ELF-1 (cell line): Measurements from ENCODE around the gene DCTD.

Experiments
- DNase-seq: peaks from one replicate; pipeline ENCODE4 v3.0.0-alpha.2; 2016; ENCODE audit warnings: low read depth, low spot score

DCTD gene

DNA sequence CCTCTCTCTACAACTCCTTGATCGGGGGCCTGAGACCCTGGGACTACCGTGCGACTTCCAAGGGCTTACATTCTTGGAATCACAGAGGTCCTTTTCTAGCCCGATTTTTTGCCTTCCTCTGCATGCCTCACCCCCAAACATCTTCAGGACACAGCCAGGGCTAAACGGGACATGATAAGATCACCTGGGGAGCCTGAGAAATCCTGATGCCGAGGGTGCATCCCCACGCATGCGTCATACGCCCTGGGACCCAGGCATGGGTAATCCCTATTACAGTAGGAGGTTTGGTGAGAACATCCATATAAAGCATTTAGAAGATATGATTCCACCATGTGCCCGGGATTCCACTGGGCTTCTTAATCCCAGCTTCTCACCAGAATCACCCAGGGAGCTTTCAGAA lies 77.1 kb downstream of the DCTD start:
- DNase-seq, result no peak
